ENCODE results near the gene OR52E1. TPM values are rescaled to one million over a fixed set of nuclear protein-coding genes. Genes with fewer than 3 reads are reported as not detected.

OR52E1 gene
- total RNA-seq, 2 donors from 2014 or later, result not detected

DNA sequence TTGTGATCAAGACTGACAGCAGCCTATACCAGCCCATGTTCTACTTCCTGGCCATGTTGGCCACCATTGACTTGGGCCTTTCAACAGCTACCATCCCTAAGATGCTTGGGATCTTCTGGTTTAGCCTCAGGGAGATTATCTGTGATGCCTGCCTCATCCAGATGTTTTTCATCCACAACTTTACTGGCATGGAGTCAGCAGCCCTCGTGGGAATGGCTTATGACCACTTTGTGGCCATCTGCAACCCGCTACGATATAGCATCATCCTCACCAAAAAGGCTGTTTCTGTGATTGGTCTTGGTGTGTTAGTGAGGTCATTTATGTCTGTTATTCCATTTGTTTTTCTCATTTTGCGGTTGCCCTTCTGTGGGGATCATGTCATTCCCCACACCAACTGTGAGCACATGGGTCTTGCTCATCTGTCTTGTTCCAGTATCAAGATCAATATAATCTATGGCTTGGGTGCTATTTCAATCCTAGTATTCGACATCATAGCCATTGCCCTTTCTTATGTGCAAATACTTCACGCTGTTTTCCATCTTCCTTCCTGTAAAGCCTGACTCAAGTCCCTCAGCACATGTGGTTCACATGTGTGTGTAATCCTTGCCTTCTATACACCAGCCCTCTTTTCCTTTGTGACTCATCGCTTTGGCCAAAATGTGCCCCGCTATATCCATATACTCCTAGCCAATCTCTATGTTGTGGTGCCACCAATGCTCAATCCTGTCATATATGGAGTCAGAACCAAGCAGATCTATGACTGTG lies 23.6 kb downstream of the OR52E1 start:
- no peaks in the 10 kb centered on the region for H3K4me1 ChIP-seq
- H3K27ac ChIP-seq, result no peak overlapping the region
- DNase-seq (ENCODE audit: low spot score), result no peak
- TF ChIP-seq, protein P1, sequence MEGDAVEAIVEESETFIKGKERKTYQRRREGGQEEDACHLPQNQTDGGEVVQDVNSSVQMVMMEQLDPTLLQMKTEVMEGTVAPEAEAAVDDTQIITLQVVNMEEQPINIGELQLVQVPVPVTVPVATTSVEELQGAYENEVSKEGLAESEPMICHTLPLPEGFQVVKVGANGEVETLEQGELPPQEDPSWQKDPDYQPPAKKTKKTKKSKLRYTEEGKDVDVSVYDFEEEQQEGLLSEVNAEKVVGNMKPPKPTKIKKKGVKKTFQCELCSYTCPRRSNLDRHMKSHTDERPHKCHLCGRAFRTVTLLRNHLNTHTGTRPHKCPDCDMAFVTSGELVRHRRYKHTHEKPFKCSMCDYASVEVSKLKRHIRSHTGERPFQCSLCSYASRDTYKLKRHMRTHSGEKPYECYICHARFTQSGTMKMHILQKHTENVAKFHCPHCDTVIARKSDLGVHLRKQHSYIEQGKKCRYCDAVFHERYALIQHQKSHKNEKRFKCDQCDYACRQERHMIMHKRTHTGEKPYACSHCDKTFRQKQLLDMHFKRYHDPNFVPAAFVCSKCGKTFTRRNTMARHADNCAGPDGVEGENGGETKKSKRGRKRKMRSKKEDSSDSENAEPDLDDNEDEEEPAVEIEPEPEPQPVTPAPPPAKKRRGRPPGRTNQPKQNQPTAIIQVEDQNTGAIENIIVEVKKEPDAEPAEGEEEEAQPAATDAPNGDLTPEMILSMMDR (IDR thresholded peaks at IDR 0.05), result no peak
- H3K4me3 ChIP-seq, result no peak overlapping the region
- no peaks in the 10 kb centered on the region for H3K27me3 ChIP-seq
- no peaks in the 10 kb centered on the region for H3K9me3 ChIP-seq
- no peaks in the 10 kb centered on the region for H3K36me3 ChIP-seq

DNA sequence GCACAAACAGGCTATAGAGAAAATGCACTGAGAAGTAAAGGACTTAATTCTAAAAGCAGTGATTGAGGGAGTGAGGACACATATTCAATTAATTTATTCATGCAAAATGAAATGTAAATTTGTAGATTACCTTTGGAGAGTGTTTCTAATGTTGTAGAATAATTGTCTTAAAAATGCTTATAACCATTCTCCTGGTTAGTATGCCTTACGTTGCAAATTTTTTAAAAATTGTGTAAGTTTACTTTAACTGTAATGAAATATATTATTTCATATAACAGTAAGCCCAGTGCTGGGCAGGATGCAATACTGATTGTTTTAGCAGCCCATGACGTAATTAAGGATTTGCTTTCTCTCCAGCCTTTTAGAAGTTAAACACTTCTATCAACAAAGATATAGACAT lies 26.6 kb downstream of the OR52E1 start:
- no peak overlapping the region for H3K27ac ChIP-seq
- H3K4me3 ChIP-seq, result no peak overlapping the region
- H3K36me3 ChIP-seq, result no peaks in the 10 kb centered on the region
- TF ChIP-seq, protein P1 (IDR thresholded peaks at IDR 0.05), result no peak
- no peak for DNase-seq (ENCODE audit: low spot score)
- H3K4me1 ChIP-seq, result no peaks in the 10 kb centered on the region
- H3K27me3 ChIP-seq, result no peaks in the 10 kb centered on the region
- H3K9me3 ChIP-seq, result no peaks in the 10 kb centered on the region

DNA sequence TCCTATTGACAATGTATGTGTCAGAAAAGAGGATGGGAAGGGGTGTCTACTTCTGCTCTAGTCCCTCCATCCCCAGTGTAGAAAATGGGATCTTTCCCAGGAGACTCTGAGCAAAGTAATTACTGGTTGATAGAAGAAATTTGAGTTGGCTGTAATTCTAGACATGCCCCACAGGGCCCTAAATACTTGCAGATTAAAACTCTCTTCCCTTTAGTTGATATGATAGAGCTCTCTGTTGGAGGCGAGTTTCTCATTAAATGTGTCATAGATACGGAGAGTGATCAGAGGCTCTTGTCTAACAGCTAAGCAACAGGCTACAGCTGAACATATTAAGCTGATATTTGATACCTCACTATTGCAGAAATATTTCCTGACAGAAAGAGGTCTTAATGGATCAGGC lies 32.9 kb downstream of the OR52E1 start:
- no peaks in the 10 kb centered on the region for H3K27me3 ChIP-seq
- H3K4me1 ChIP-seq, result no peaks in the 10 kb centered on the region
- TF ChIP-seq, protein P1 (IDR thresholded peaks at IDR 0.05), result no peak
- no peaks in the 10 kb centered on the region for H3K9me3 ChIP-seq
- no peak for DNase-seq (ENCODE audit: low spot score)
- no peak overlapping the region for H3K27ac ChIP-seq
- no peak overlapping the region for H3K4me3 ChIP-seq
- H3K36me3 ChIP-seq, result no peaks in the 10 kb centered on the region

- no peak for DNase-seq (ENCODE audit: low spot score)
- TF ChIP-seq, protein P1 (IDR thresholded peaks at IDR 0.05), result no peak
Observed at GRCh38 chr11:5103066-5103465, 33.7 kb downstream of the OR52E1 start.

GRCh38 chr11:5107285-5107684 lies 37.9 kb downstream of the OR52E1 start:
- Histone ChIP-seq H3K27me3 (no peaks in the 10 kb centered on the region), H3K27ac (no peak overlapping the region), H3K4me3 (no peak overlapping the region), H3K4me1 (no peaks in the 10 kb centered on the region), H3K36me3 (no peaks in the 10 kb centered on the region), H3K9me3 (no peaks in the 10 kb centered on the region)
- TF ChIP-seq, protein P1 (IDR thresholded peaks at IDR 0.05), result no peak
- DNase-seq (ENCODE audit: low spot score), result no peak

More at GRCh38 chr11:5103066-5103465, 33.7 kb downstream of the OR52E1 start:
- H3K27me3 ChIP-seq, result no peaks in the 10 kb centered on the region
- no peak overlapping the region for H3K4me3 ChIP-seq
- H3K27ac ChIP-seq, result no peak overlapping the region
- no peaks in the 10 kb centered on the region for H3K36me3 ChIP-seq
- H3K9me3 ChIP-seq, result no peaks in the 10 kb centered on the region
- H3K4me1 ChIP-seq, result no peaks in the 10 kb centered on the region

DNA sequence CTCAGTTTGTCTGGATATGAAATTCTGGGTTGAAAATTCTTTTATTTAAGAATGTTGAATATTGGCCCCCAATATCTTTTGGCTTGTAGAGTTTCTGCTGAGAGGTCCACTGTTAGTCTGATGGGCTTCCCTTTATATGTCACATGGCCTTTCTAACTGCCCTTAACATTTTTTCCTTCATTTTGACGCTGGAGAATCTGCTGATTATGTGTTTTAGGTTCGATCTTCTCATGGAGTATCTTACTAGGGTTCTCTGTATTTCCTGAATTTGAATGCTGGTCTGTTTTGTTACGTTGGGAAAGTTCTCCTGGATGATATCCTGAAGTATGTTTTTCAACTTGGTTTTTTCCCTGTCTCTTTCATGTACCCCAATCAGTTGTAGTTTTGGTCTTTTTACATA lies 46.0 kb downstream of the OR52E1 start:
- Histone ChIP-seq H3K27me3 (no peaks in the 10 kb centered on the region), H3K4me3 (no peak overlapping the region), H3K36me3 (no peaks in the 10 kb centered on the region), H3K4me1 (no peaks in the 10 kb centered on the region), H3K27ac (no peak overlapping the region), H3K9me3 (no peaks in the 10 kb centered on the region)
- TF ChIP-seq, protein P1 (IDR thresholded peaks at IDR 0.05), result no peak
- no peak for DNase-seq (ENCODE audit: low spot score)

All from right atrium auricular region (tissue), 2 donors.